ENCODE data around the gene EDRF1. TPM values are rescaled to one million over a fixed set of nuclear protein-coding genes. Genes with fewer than 3 reads are reported as not detected.

The EDRF1 gene
- total RNA-seq, 1 experiment from 2014 or later = 38.1 TPM

DNA sequence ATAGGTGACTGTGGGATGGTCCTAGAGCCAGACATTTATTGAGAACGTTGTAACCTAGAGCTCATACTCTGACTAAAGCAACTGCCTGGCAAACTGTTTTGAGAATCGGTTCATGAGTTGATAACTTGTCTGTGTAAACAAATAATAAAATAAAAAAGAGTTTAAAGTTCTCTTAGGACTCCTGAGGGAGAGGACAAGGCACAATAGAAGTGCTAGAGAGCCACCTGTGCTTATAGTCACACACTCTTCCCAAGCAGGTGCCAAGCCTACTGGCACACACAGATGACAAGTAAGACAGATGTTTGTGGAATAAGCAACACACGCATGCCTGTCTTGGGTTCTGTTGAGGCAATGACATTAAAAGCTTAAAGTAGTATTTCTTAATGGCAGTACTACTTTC, 7.9 kb downstream of the EDRF1 start:
- H3K4me1 ChIP-seq = no peaks in the 10 kb centered on the region
- DNase-seq = no peak
- no peaks in the 10 kb centered on the region for H3K9me3 ChIP-seq (replicated peaks)
- H3K27ac ChIP-seq = no peak overlapping the region
- H3K4me3 ChIP-seq = no peak overlapping the region
- H3K36me3 ChIP-seq = peaks cover 90% of the 10 kb centered on the region
- H3K27me3 ChIP-seq = no peaks in the 10 kb centered on the region

DNA sequence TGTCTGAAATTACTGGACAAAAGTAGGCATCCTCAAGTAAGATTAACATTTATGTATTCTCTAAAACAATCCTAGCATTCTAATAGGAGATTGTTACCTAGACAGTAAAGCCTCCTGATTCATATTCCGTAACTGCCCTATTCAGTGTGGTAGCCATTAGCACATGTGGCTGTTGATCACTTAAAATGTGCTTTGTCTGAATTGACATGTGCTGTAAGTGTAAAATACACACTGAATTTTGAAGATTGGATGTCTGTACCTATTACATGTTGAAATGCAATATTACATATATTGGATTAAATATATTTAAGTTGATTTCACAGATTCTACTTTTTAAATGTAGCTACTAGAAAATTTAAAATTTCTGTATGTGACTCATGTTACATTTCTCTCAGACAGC, 14.6 kb downstream of the EDRF1 start:
- DNase-seq = no peak
- Histone ChIP-seq H3K4me3 (no peak overlapping the region), H3K27ac (no peak overlapping the region), H3K9me3 (replicated peaks) (no peaks in the 10 kb centered on the region), H3K27me3 (no peaks in the 10 kb centered on the region), H3K4me1 (no peaks in the 10 kb centered on the region), H3K36me3 (peaks cover 80% of the 10 kb centered on the region)

DNA sequence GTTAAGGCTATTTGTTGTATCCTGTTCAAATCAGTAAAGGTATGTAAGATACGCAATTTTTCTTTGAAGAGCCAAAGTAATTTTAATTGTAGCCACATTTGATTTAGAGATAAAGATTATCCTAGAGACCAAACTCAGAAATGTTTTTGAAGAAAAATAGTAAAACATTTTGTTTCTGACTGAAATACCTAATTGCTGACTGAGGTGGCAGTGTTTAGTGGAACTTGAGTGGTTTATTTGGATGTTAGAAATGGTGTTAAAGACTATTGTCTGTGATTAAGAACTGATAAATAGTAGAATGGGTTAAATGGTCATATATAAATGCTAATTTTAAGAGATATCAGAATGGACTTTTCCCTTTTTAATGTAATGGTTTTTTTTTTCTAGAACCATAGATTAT, 15.3 kb downstream of the EDRF1 start:
- no peak for DNase-seq
- Histone ChIP-seq H3K9me3 (replicated peaks) (no peaks in the 10 kb centered on the region), H3K27me3 (no peaks in the 10 kb centered on the region), H3K36me3 (peaks cover 78% of the 10 kb centered on the region), H3K4me3 (no peak overlapping the region), H3K4me1 (no peaks in the 10 kb centered on the region), H3K27ac (no peak overlapping the region)

DNA sequence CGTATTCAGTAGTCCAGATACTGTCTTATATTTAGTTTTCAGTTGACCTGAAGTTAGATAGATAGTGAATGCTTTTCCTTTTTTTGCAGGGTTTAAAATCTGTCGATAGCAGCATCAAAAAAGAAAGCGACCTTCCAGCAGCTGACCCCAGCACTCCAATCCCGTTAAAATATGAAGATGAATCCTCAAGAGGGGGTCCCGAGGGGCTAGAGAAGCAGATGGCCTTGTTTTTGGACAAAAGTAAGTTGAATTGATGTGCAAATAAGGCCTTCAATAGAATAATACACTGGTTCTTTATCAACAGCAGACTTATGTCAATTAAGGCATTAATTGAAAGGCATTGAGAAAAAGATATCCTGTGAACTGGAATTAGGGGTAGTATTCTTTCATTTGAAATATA, 18.7 kb downstream of the EDRF1 start:
- H3K36me3 ChIP-seq = peaks cover 79% of the 10 kb centered on the region

DNA sequence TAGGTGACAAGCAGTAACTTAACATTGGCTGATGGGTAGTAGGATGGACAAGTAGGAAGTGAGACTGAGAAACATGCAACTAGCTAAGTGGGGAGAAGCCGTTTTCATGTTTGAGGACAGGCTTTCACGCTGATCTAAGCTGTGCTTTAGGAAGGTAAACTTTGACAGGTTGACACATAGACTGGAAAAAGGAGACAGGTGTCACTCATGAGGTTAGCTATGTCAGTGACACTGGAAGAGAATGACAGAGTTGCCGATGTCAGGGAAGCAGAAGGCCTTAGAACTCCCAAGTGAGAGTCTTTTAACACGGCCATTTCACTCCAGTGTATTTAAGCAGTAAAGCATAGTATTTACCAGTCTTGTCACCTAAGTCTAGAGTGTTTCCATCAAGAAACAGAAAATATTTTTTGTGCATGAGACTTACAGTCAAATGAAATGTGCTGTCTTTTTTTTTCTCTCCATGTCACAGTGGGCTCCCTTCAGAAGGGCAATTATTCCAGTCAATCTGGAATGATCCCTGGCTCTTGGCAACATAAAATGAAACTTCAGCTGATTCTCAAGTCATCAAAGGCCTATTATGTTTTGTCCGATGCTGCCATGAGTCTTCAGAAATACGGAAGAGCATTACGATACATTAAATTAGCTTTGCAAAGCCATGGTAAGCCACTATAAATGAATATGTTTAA, 20.6 kb downstream of the EDRF1 start:
- no peak for DNase-seq
- H3K4me3 ChIP-seq = no peak overlapping the region

More for the DNA sequence above, 18.7 kb downstream of the EDRF1 start:
- H3K4me1 ChIP-seq = no peaks in the 10 kb centered on the region
- DNase-seq = no peak
- no peaks in the 10 kb centered on the region for H3K9me3 ChIP-seq (replicated peaks)
- H3K4me3 ChIP-seq = no peak overlapping the region
- no peak overlapping the region for H3K27ac ChIP-seq
- no peaks in the 10 kb centered on the region for H3K27me3 ChIP-seq

DNA sequence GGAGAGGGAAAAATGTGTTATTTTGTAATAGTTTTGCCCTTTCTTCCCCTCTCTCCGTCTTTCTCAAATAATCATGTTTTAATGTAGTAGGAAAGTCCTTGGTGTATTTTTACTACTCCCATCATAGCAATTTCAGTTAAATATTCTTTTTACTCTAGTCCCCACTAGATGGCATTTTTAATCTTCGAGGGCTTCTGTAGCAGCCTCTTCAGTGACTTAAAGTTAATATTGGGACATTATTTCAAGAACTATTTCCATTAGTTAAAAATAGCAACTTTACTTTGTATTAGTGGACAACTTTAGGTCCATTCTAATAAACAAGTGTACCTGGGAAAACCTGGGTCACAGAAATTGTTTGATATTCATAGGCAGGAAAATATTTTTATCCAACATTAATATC, 23.0 kb downstream of the EDRF1 start:
- DNase-seq = no peak
- Histone ChIP-seq H3K4me1 (no peaks in the 10 kb centered on the region), H3K4me3 (no peak overlapping the region)

More for the DNA sequence above, 20.6 kb downstream of the EDRF1 start:
- no peak overlapping the region for H3K27ac ChIP-seq
- no peaks in the 10 kb centered on the region for H3K27me3 ChIP-seq
- H3K4me1 ChIP-seq = no peaks in the 10 kb centered on the region
- H3K36me3 ChIP-seq = peaks cover 81% of the 10 kb centered on the region
- no peaks in the 10 kb centered on the region for H3K9me3 ChIP-seq (replicated peaks)

DNA sequence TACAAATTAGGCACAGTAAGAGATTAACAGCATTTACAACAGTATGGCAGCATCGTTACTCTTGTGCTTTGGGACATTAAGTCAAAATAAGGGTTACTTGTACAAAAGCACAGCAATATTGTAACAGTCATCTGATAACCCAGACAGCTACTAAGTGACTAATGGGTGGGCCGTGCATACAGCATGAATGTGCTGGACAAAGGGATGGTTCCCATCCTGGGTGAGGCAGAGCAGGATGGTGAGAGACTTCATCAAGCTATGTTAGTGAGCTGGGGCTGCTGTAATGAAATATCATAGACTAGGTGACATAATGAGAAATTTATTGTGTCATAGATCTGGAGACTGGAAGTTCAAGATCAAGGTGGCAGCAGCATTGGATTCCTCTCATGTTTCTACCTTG, 25.4 kb downstream of the EDRF1 start:
- Histone ChIP-seq H3K4me3 (no peak overlapping the region), H3K9me3 (replicated peaks) (no peaks in the 10 kb centered on the region), H3K27me3 (no peaks in the 10 kb centered on the region), H3K4me1 (no peaks in the 10 kb centered on the region), H3K36me3 (peaks cover 81% of the 10 kb centered on the region), H3K27ac (no peak overlapping the region)
- DNase-seq = no peak

More for the DNA sequence above, 23.0 kb downstream of the EDRF1 start:
- no peaks in the 10 kb centered on the region for H3K9me3 ChIP-seq (replicated peaks)
- no peaks in the 10 kb centered on the region for H3K27me3 ChIP-seq
- H3K27ac ChIP-seq = no peak overlapping the region
- H3K36me3 ChIP-seq = peaks cover 88% of the 10 kb centered on the region

DNA sequence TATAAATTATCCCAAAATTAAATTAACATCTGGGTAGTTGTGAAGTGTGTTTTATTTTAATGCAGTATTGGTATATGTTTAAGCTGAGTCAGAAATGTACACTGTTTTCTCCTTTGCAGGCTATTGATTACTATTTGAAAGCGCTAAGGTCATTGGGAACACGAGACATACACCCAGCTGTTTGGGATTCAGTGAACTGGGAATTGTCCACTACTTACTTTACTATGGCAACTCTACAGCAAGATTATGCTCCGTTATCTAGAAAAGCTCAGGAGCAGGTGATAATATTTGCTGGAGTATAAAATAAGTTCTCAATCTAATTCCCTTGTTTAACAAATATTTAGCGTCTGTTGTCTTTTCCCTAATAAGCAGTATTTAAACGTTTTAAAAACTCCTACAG, 27.9 kb downstream of the EDRF1 start:
- H3K4me1 ChIP-seq = no peaks in the 10 kb centered on the region
- DNase-seq = no peak
- no peaks in the 10 kb centered on the region for H3K9me3 ChIP-seq (replicated peaks)
- H3K27me3 ChIP-seq = no peaks in the 10 kb centered on the region
- peaks cover 72% of the 10 kb centered on the region for H3K36me3 ChIP-seq
- H3K27ac ChIP-seq = no peak overlapping the region
- no peak overlapping the region for H3K4me3 ChIP-seq

DNA sequence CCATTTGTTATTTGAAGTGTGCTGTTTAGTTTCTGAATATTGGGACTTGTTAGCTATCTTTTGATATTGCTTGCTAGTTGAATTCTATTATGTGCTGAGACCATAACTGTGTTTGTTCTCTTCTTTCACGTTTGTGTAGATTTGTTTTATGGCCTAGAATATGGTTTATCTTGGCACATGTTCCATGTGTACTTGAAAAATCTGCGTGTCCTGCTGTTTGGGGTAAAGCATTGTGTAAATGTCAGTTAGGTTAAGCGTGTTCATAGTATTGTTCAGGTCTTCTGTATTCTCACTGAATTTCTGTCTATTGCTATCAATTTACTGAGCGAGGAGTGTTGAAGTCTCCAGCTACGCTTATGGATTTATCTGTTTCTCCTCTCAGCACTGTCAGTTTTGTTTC, 36.7 kb downstream of the EDRF1 start:
- H3K9me3 ChIP-seq (replicated peaks) = no peaks in the 10 kb centered on the region
- H3K27me3 ChIP-seq = no peaks in the 10 kb centered on the region
- no peak overlapping the region for H3K4me3 ChIP-seq
- no peak for DNase-seq
- no peaks in the 10 kb centered on the region for H3K4me1 ChIP-seq
- H3K27ac ChIP-seq = no peak overlapping the region
- peaks cover 70% of the 10 kb centered on the region for H3K36me3 ChIP-seq

DNA sequence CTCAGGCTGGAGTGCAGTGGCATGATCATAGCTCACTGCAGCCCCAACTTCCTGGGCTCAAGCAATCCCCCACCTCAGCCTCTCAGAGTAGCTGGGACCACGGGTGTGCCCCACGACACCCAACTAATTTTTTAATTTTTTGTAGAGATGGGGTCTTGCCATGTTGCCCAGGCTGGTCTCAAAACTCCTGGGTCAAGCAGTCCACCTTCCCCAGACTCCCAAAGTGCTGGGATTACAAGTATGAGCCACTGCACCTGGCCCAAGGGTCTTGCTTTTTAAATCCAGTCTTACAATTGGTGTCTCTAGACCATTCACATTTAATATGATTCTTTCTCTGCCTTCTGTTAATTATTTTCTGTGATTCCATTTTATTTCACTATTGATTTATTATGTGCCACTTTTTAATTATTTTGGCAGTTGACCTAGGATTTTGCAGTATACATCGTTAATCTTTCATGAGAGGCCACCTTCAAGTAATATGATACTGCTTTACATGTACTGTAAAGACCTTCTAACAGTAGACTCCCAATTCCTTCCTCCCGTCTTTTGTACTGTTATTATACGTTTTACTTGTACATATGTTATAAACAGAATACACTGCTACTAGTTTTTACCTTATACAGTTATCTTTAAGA, 37.5 kb downstream of the EDRF1 start:
- H3K36me3 ChIP-seq = peaks cover 73% of the 10 kb centered on the region
- no peaks in the 10 kb centered on the region for H3K27me3 ChIP-seq
- H3K4me3 ChIP-seq = no peak overlapping the region
- DNase-seq = no peak
- H3K4me1 ChIP-seq = no peaks in the 10 kb centered on the region
- H3K9me3 ChIP-seq (replicated peaks) = no peaks in the 10 kb centered on the region
- no peak overlapping the region for H3K27ac ChIP-seq

DNA sequence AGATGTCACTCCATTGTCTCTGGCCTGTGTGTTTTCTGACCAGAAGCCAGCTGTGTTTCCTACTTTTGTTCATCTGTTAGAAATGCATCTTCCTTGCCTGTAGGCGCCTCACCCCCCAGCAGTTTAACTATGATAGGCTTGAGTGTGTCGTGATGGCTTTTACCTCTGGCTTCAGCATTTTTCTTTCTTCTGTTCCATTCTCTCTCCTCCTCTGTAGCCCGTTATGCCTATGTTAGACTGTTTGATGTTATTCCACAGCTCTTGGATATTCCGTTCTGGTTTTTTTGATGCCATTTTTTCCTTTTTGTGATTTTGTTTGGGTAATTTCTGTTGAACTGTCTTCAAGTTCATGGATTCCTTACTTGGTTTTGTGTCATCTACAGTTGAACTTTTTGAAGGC, 38.2 kb downstream of the EDRF1 start:
- peaks cover 71% of the 10 kb centered on the region for H3K36me3 ChIP-seq
- H3K4me3 ChIP-seq = no peak overlapping the region
- H3K27ac ChIP-seq = no peak overlapping the region
- H3K4me1 ChIP-seq = no peaks in the 10 kb centered on the region
- H3K27me3 ChIP-seq = no peaks in the 10 kb centered on the region
- H3K9me3 ChIP-seq (replicated peaks) = no peaks in the 10 kb centered on the region
- no peak for DNase-seq

DNA sequence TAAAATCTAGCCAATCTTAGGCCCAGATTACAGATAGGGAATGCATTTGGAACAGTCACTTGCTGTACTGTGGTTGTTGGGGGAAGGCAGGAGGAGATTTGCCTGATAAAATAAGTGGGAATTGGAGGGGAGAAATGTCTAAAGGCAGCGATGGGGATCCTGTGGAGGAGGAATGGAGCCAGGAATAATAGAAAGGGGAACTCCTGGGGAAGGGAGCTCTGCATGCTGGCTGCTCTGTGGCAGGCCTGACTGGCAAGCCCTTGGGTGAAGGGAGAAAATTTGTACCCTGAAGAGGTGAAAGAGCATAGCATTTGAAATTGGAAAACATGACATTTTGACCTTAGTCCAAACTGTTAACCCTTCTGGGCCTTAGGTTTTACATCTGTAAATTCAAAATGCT, 42.5 kb downstream of the EDRF1 start:
- Histone ChIP-seq H3K27ac (no peak overlapping the region), H3K36me3 (peaks cover 76% of the 10 kb centered on the region), H3K9me3 (replicated peaks) (no peaks in the 10 kb centered on the region), H3K4me3 (no peak overlapping the region), H3K27me3 (no peaks in the 10 kb centered on the region), H3K4me1 (no peaks in the 10 kb centered on the region)
- no peak for DNase-seq

DNA sequence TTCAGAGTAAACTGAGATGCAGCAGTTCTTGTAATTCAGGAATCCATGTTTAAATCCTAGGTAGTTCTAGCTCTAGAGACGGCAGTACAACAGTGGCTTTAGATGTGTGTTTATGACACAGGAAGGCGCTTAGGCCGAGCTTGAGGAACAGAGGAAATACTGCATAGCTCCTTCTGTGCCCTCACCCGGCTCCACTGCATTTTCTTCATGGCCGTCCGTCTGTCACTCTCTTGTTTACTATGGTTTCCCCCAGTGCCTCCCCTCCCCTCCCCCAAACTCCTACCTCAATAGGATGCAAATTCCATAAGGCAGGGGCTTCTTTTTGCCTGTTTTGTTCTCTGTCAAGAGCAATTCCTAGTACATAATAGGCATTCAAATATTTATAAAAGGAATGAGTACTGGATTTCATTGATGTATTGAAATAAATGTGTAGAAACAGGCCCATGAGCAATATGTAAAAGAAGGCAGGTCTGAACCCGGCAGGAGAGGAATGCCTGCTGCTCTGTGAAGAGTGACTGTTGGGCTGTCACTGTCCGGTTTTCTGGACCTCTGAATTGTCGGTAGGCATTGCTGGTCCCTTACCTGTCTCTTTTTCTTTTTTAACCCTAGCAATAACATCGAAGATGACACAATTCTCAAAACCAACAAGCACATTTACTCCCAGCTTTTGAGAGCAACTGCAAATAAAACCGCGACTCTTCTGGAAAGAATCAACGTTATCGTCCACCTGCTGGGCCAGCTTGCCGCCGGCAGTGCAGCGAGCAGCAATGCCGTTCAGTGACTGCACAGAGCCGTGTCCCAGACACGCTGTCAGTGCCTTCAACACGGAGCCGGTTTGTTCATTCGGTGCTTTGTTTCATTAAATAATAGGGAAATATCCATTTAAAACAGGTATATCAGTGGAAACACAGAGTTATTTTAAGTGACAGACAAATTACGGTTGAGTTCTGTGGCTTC, 43.5 kb downstream of the EDRF1 start:
- Histone ChIP-seq H3K27ac (no peak overlapping the region), H3K9me3 (replicated peaks) (no peaks in the 10 kb centered on the region), H3K36me3 (peaks cover 70% of the 10 kb centered on the region), H3K4me1 (no peaks in the 10 kb centered on the region), H3K4me3 (no peak overlapping the region), H3K27me3 (no peaks in the 10 kb centered on the region)
- DNase-seq = no peak

DNA sequence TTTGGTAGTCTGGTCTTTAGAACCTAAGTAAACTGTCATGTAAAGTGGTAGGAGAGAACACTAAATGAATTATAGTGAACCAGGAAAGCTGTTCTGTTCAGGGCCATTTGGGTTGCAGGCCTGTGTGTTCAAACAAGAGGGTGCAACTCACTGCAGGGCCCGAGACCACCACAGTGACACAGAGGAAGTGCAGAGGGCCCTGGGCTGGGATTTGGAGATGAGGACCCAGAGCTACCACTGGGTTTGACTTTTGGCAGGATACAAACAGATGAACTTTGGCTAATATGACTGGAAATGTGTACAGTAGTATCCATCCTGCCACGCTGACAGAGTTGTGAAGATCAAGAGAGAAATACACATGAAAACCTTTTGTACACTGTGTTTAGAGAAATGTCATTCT, 46.3 kb downstream of the EDRF1 start:
- no peak overlapping the region for H3K4me3 ChIP-seq
- H3K9me3 ChIP-seq (replicated peaks) = no peaks in the 10 kb centered on the region
- no peaks in the 10 kb centered on the region for H3K4me1 ChIP-seq
- peaks cover 44% of the 10 kb centered on the region for H3K36me3 ChIP-seq
- no peak for DNase-seq
- H3K27ac ChIP-seq = no peak overlapping the region
- H3K27me3 ChIP-seq = no peaks in the 10 kb centered on the region

DNA sequence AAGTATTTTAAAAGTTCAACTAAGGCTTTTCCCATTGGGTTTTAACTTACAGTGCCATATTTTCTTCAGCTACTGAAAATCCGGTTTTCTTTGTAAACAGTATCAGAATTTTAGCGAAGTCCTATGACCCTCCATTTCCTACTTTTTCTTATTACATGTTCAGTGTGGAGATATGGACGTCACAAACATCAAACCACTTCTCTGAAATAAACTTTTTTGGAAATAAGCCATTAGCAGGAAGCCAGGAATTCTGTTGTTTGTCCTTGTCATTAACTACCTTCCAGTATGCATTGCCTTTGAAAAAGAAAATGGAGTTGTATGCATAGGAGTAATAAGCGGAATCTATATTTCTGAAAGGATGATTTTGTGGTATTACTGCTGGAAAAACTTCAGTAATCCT, 47.0 kb downstream of the EDRF1 start:
- Histone ChIP-seq H3K27me3 (no peaks in the 10 kb centered on the region), H3K36me3 (peaks cover 38% of the 10 kb centered on the region), H3K9me3 (replicated peaks) (no peaks in the 10 kb centered on the region), H3K4me3 (no peak overlapping the region), H3K27ac (no peak overlapping the region), H3K4me1 (no peaks in the 10 kb centered on the region)
- no peak for DNase-seq

Data from SJCRH30 (cell line).